Osteoblast (primary cell): ENCODE data around the gene CYP4F12. TPM values are rescaled to one million over a fixed set of nuclear protein-coding genes. Genes with fewer than 3 reads are reported as not detected.
A peak's percentile ranks its signal among the peaks of the same experiment; 100 is the strongest.

Experiments used
- DNase-seq: peaks from one replicate; pipeline ENCODE4 v3.0.0; 2011; ENCODE audit warnings: low spot score, mixed read lengths; ENCODE audit not compliant: insufficient read length; ENCODE audit errors: missing footprints
- H2AFZ ChIP-seq: 2 replicates; pipeline ENCODE4 v1.6.0; 2011; ENCODE audit warnings: mild to moderate bottlenecking, low read length
- H3K27ac ChIP-seq: 2 replicates; pipeline ENCODE4 v1.5.1; 2011; ENCODE audit warnings: mild to moderate bottlenecking, low read depth, low read length, moderate library complexity
- H3K27me3 ChIP-seq: 2 replicates; pipeline ENCODE4 v1.6.0; 2012; ENCODE audit warnings: mild to moderate bottlenecking, control low read depth, inconsistent platforms, low read length, moderate library complexity; ENCODE audit not compliant: insufficient read depth
- H3K36me3 ChIP-seq: 2 replicates; pipeline ENCODE4 v1.5.1; 2011; ENCODE audit warnings: mild to moderate bottlenecking, low read length, control low read depth, moderate library complexity; ENCODE audit not compliant: insufficient read depth
- H3K4me1 ChIP-seq: 2 replicates; pipeline ENCODE4 v1.5.1; 2011; ENCODE audit warnings: mild to moderate bottlenecking, low read length, control low read depth, moderate library complexity; ENCODE audit not compliant: insufficient read depth
- H3K4me2 ChIP-seq: 2 replicates; pipeline ENCODE4 v1.6.0; 2011; ENCODE audit warnings: mild to moderate bottlenecking, low read length; ENCODE audit not compliant: insufficient read depth
- H3K4me3 ChIP-seq: fragments of 200-600 bp; sonication (generic); 3 replicates; pipeline ENCODE4 v1.5.1; 2012; ENCODE audit warnings: mild to moderate bottlenecking, low read length, inconsistent platforms; ENCODE audit not compliant: insufficient read depth
- H3K79me2 ChIP-seq: 2 replicates; pipeline ENCODE4 v1.6.0; 2012; ENCODE audit warnings: mild to moderate bottlenecking, low read length, control low read depth, inconsistent platforms; ENCODE audit not compliant: insufficient read depth
- H3K9me3 ChIP-seq: 2 replicates; pipeline ENCODE4 v1.5.1; 2011; ENCODE audit warnings: low read depth, low read length, control low read depth
- H4K20me1 ChIP-seq: 2 replicates; pipeline ENCODE4 v1.6.0; 2012; ENCODE audit warnings: mild to moderate bottlenecking, low read length, control low read depth; ENCODE audit not compliant: insufficient read depth
- total RNA-seq: library from RNA; depleted of rRNA; stranded (reverse); fragments of >200 nt; gene quantifications from 2 replicates; pipeline ENCODE4 v1.2.3, GENCODE V29; 2012
- TF ChIP-seq, protein P1 (sequence below): IDR thresholded peaks from 2 replicates; pipeline ENCODE4 v1.5.1; 2011; ENCODE audit warnings: mild to moderate bottlenecking, low read depth, low read length, moderate library complexity; ENCODE audit errors: extremely low read depth

The CYP4F12 gene
- total RNA-seq, 1 donor: not detected

GRCh38 chr19:15671237-15671821, 1.6 kb upstream of the CYP4F12 start:
- Histone ChIP-seq H3K4me1 (no peaks in the 10 kb centered on the region), H3K36me3 (no peaks in the 10 kb centered on the region), H3K4me2 (no peak overlapping the region), H3K79me2 (no peaks in the 10 kb centered on the region), H2AFZ (no peak overlapping the region), H3K27ac (no peak overlapping the region), H3K9me3 (no peaks in the 10 kb centered on the region), H3K27me3 (no peaks in the 10 kb centered on the region), H4K20me1 (no peaks in the 10 kb centered on the region), H3K4me3 (no peak overlapping the region)
- peak; percentile 8 for DNase-seq
- TF ChIP-seq, protein P1, sequence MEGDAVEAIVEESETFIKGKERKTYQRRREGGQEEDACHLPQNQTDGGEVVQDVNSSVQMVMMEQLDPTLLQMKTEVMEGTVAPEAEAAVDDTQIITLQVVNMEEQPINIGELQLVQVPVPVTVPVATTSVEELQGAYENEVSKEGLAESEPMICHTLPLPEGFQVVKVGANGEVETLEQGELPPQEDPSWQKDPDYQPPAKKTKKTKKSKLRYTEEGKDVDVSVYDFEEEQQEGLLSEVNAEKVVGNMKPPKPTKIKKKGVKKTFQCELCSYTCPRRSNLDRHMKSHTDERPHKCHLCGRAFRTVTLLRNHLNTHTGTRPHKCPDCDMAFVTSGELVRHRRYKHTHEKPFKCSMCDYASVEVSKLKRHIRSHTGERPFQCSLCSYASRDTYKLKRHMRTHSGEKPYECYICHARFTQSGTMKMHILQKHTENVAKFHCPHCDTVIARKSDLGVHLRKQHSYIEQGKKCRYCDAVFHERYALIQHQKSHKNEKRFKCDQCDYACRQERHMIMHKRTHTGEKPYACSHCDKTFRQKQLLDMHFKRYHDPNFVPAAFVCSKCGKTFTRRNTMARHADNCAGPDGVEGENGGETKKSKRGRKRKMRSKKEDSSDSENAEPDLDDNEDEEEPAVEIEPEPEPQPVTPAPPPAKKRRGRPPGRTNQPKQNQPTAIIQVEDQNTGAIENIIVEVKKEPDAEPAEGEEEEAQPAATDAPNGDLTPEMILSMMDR: no peak

- no peak overlapping the region for H2AFZ ChIP-seq
- no peaks in the 10 kb centered on the region for H3K4me1 ChIP-seq
- no peaks in the 10 kb centered on the region for H3K9me3 ChIP-seq
- no peaks in the 10 kb centered on the region for H4K20me1 ChIP-seq
- H3K27ac ChIP-seq: no peak overlapping the region
- TF ChIP-seq, protein P1: no peak
- H3K4me3 ChIP-seq: no peak overlapping the region
- no peak for DNase-seq
- H3K27me3 ChIP-seq: no peaks in the 10 kb centered on the region
- H3K36me3 ChIP-seq: no peaks in the 10 kb centered on the region
- no peaks in the 10 kb centered on the region for H3K79me2 ChIP-seq
- no peak overlapping the region for H3K4me2 ChIP-seq
These were observed 852 bp upstream of the CYP4F12 start for GRCh38 chr19:15671891-15672579.

GRCh38 chr19:15673176-15673654, 328 bp downstream of the CYP4F12 start:
- no peak overlapping the region for H3K4me3 ChIP-seq
- H3K4me2 ChIP-seq: no peak overlapping the region
- no peaks in the 10 kb centered on the region for H3K79me2 ChIP-seq
- TF ChIP-seq, protein P1: no peak
- H4K20me1 ChIP-seq: no peaks in the 10 kb centered on the region
- no peaks in the 10 kb centered on the region for H3K27me3 ChIP-seq
- no peak overlapping the region for H3K27ac ChIP-seq
- no peaks in the 10 kb centered on the region for H3K9me3 ChIP-seq
- no peaks in the 10 kb centered on the region for H3K36me3 ChIP-seq
- no peaks in the 10 kb centered on the region for H3K4me1 ChIP-seq
- no peak for DNase-seq
- no peak overlapping the region for H2AFZ ChIP-seq

DNA sequence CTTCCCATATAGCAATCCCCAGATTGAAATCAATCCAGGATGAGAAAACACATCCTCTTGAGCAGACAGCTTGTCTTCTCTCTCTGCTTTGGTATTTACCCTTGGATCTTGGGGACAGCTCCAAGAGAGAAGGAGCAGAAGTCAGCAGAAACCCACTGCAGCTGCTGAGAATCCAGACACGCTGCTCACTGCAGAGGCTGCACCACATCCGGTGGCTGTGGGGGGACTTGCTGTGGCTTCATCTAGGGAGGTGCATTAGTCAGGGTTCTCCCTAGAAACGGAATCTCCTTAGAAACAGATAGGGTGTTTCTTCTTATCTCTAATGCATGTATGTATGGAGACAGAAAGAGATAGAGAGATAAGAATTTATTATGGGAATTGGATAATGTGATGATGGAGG, 2.7 kb downstream of the CYP4F12 start:
- TF ChIP-seq, protein P1: no peak
- Histone ChIP-seq H3K4me1 (no peaks in the 10 kb centered on the region), H4K20me1 (no peaks in the 10 kb centered on the region), H3K4me3 (no peak overlapping the region), H3K27me3 (no peaks in the 10 kb centered on the region), H3K36me3 (no peaks in the 10 kb centered on the region), H3K4me2 (no peak overlapping the region), H3K9me3 (no peaks in the 10 kb centered on the region), H3K27ac (no peak overlapping the region), H2AFZ (no peak overlapping the region), H3K79me2 (no peaks in the 10 kb centered on the region)
- DNase-seq: no peak
